DMS53 treated with DMSO at 0.1 percent for 48 hours (cell line): ENCODE results near the gene PIK3CB.
"Not testable (repeated sequence)": the region's sequence is repeated elsewhere in the genome, so short reads cannot be mapped to it uniquely, and the experiment has no call there.

Source experiments
- DNase-seq: peaks from one replicate; lab custom pipeline; 2025; ENCODE audit not compliant: unreplicated experiment; lab: John Stamatoyannopoulos, UW

PIK3CB gene

DNA sequence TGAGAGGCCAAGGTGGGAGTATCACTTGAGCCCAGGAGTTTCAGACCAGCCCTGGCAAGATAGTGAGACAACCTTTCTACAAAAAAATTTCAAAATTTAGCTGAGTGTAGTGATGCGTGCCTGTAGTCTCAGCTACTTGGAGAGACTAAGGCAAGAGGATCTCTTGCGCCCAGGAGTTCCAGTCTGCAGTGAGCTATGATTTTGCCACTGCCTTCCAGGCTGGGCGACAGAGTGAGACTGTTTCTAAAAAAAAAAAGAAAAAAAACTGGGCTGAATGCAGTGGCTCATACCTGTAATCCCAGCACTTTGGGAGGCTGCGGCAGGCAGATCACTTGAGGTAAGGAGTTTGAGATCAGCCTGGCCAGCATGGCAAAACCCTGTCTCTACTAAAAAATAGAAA lies 14.0 kb upstream of the PIK3CB start:
- DNase-seq = no peak

DNA sequence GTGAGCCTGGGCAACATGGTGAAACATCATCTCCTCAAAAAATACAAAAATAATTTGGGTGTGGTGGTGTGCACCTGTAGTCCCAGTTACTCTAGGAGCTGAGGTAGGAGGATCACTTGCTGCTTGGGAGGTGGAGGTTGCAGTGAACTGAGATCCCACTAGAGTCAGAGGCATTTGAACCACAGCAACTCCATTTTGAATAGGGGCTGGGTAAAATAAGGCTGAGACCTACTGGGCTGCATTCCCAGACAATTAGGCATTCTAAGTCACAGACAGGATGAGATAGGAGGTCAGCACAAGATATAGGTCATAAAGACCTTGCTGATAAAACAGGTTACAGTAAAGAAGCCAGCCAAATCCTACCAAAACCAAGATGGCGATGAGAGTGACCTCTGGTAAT lies 12.1 kb upstream of the PIK3CB start:
- not testable (repeated sequence) for DNase-seq

DNA sequence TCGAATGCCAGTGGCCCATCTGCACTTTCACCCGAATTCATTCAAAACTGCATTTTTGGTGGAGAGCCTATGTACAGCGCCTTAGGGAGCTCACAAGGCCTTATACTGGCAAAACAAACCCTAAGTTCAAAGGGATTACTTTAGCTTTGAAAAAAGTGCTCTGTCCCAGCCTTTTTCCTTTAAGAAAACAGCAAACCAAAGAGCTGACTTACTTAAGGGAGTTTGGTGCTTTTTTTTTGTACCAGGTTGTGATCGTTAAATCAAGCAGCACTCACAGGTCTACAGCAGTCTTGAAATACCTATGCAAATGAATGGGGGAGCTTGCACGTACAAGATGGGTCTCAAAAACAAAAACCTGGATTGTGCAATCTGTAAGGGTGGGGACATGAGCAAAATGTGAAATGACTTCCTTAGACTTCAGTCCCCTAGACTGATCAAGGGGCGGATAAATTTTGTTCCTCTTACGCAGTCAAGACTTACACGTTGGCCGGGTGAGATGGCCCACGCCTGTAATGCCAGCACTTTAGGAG lies 11.6 kb upstream of the PIK3CB start:
- no peak for DNase-seq

DNA sequence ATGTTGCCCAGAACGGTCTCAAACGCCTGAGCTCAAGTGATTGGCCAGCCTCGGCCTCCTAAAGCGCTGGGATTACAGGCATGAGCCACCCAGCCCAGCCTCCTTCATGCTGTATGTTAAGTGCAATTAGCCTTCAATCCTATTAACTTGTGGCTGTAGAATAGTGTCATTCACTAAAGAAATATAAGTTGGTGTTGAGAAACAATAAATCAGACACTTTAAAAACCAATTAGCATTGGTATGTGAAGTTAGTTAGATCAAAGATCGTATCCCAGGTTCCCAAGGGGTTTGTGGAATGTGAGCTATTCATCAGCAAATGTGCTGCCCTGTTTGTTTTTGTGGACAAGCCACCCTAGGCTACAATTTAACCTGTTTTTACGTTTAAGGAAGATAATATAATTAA lies 11.0 kb upstream of the PIK3CB start:
- DNase-seq = no peak

DNA sequence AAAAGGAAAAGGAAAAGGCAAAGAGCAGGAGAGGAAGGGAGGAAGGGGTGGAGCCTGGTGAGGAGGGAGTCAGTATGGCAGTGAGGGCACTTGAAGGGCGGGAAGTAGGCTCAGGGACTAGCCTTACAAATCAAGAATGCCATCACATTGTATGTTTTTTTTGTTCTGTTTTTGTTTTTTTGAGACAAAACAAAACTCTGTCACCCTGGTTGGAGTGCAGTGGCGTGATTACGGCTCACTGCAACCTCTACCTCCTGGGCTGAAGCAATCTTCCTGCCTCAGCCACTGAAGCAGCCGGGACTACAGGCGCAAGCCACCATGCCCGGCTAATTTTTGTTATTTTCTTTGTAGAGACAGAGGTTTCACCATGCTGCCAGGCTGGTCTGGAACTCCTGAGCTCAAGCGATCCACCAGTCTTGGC lies 10.5 kb upstream of the PIK3CB start:
- DNase-seq = no peak

DNA sequence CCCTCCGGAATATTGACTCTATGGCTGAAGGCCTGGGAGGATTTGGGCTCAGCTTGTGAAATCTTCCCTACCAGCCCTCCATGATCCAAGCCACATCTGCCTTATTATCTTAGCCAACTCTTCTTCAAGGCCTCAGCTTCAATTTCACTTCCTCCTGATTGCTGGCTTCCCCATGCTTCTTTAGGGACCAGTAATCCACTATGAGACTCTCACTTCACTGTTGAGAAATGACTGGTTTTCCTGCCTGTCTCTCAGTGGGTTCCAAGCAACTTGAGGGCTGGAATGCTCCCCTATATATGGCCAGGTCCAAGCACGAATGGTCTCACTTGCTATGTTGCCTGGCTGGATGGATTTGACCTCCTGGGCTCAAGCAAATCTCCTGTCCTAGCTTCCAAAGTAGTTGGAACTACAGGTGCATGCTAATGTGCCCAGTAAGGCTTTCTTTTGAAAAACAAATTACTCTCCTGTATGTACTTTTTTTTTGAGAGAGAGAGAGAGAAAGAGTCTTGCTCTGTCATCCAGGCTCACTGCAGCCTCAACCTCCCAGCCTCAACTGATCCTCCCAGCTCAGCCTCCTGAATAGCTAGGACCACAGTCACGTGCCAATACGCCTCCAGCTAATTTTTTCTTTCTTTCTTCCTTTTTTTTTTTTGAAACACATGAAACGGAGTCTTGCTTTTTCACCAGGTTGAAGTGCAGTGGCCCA lies 7.9 kb upstream of the PIK3CB start:
- no peak for DNase-seq

DNA sequence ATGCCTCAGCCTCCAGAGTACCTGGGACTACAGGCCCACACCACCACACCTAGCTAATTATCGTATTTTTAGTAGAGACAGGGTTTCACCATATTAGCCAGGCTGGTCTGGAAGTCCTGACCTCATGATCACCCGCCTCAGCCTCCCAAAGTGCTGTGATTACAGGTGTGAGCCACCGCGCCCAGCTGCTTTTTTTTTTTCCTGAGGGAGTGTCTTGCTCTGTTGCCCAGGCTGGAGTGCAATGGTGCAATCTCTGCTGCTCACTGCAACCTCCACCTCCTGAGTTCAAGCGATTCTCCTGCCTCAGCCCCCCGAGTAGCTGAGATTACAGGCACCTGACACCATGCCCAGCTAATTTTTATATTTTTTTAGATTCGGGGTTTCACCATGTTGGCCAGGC lies 3.7 kb upstream of the PIK3CB start:
- not testable (repeated sequence) for DNase-seq

DNA sequence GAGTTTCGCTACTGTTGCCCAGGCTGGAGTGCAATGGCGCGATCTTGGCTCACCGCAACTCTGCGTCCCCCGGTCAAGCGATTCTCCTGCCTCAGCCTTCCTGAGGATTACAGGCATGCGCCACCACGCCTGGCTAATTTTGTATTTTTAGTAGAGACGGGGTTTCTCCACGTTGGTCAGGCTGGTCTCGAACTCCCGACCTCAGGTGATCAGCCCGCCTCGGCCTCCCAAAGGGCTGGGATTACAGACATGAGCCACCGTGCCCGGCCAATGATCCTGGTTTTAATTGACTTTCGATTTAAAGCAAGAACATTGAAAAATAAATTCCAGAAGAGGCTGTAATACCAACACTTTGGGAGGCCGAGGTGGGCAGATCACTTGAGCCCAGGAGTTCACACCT lies 1.1 kb upstream of the PIK3CB start:
- DNase-seq = not testable (repeated sequence)

DNA sequence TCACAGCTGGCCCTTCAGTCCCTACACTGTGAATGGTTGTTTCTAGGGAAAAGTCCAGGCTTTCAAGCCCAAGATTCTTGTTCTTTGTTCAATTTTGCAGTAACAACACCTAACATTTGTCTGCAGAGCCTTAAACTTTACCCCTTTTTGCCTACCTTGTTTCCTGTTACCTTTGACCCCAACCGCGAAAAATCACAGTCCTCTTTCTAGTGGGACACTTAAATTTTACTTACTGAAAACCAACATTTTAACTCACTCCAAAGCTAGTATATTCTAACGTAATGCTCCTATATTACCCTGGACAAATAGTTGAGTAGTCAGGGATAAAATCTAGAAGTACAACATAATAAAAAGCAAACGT lies 649 bp upstream of the PIK3CB start:
- DNase-seq = no peak

DNA sequence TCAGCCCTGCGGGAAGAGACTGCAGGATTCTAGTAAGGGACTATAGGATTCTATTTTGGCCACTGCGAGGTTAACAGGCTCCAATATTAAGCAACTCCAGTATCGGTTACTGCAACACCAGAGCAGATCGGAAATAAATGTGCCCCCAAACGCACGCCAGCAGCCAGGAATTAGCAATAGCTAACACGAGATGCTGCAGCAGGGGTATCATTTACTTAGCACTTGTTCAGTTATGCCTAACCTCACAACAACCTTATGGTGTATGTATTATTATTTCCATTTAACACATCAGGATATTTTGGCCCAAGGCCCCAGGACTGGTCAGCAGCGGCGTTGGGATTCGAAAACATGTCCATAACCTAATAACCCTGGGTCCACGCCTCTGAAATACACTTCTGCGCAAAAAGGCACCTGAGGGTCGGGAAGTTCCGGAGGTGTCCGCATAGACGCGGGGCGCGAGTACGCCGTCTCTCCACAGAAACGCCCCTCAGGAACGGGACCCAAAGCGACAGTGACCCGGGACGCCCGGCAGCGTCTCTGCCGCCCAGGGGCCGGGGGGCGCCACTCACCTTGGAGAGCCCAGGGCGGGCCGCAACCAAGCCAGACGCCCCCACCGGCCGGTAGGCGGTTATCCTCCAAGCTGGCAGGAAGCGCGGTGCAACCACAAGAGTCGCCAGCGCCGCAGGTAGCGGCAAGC lies 681 bp downstream of the PIK3CB start:
- peak; percentile 42 for DNase-seq

DNA sequence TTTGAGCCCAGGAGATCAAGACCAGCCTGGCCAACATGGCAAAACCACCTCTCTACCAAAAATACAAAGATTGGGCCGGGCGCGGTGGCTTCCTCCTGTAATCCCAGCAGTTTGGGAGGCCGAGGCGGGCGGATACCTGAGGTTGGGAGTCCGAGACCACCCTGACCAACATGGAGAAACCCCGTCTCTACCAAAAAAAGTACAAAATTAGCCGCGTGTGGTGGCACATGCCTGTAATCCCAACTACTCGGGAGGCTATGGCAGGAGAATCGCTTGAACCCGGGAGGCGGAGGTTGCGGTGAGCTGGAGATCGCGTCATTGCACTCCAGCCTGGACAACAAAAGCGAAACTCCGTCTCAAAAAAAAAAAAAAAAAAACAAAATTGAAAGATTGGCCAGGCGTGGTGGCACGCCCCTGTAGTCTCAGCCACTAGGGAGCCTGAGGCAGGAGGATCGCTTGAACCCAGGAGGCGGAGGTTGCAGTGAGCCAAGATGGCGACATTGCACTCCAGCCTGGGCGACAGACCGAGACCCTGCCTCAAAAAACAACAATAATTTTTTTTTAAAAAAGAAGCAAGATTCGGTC lies 2.2 kb downstream of the PIK3CB start:
- DNase-seq = not testable (repeated sequence)

DNA sequence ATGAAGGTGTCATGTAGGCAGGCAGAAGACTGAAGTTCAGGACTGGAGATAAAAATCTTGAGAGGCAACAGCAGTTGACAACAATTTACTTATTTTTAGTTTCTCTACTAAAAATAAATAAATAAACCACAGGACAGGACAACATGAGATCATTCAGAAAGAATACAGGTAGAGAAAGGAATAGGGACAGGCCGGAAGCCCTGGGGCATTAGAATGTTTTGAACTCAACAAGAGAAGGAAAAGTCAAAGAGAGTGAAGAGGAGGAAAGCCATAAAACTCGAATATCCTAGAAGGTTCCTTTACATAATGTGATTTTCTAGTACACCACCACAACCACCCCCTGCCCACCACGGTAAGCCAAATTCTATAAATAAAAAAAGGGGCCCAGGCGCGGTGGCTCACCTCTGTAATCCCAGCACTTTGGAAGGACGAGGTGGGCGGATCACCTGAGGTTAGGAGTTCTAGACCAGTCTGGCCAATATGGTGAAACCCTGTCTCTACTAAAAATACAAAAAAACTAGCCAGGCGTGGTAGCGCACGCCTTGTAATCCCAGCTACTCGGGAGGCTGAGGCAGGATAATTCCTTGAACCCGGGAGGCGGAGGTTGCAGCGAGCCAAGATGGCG lies 4.7 kb downstream of the PIK3CB start:
- no peak for DNase-seq

DNA sequence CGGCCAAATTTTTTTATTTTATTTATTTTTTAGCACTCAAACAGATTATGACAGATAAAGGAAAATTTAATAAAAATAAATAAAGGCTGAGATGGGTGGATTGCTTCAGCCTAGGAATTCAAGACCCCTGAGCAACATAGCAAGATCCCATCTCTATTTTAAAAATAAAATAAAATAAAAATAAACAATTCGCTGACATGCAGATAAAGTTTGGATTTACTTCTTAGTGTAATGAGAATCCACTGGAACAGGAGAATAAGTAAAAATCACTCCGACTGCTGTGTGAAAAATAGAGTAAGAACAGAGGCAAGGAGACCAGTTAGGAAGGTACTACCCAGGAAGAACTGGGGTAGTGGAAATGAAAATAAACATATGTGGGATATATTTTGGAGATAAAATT lies 5.6 kb downstream of the PIK3CB start:
- no peak for DNase-seq

DNA sequence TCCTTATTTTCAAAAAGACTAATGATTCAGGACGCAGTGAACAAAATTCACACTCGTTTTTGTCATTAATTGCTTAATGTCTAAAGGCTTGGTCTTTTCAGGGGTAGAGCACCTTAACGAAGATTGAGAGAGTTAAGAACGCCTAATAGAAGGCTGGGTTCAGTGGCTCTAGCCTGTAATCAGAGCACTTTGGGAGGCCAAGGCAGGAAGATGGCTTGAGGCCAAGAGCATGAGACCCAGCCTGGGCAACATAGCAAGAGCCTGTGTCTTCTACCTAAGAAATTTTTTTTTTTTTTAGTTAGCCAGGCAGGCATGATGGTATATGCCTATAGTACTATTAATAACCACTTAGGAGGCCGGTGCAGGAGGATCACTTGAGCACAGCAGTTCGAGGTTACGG lies 7.5 kb downstream of the PIK3CB start:
- DNase-seq = no peak

DNA sequence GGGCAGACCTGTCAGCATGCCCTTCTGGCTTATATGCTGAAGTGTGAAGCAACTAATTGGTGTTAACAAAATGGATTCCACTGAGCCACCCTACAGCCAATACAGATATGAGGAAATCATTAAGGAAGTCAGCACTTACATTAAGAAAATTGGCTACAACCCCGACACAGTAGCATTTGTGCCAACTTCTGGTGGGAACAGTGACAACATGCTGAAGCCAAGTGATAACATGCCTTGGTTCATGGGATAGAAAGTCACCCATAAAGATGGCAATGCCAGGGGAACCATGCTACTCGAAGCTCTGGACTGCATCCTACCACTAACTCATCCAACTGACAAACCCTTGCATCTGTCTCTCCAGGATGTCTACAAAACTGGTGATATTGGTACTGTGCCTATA lies 9.4 kb downstream of the PIK3CB start:
- no peak for DNase-seq

DNA sequence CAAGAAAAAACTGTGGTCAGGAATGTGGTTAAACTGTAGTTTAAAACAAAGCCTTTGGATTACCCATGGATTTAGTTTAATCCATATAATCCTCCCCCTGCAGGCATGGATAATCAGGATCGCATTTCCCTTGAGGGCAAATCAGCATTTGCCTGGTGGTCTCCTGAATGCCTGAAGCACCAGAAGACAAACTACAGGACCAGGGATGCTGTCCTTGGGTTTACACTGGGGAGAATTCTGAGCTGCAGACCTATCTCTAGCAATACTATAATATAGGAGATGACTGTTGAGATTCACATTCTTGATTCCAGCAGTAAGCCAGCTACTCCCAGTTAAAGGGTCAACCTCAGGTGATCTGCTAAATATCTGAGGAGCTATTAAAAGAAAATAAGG lies 10.6 kb downstream of the PIK3CB start:
- DNase-seq = no peak

DNA sequence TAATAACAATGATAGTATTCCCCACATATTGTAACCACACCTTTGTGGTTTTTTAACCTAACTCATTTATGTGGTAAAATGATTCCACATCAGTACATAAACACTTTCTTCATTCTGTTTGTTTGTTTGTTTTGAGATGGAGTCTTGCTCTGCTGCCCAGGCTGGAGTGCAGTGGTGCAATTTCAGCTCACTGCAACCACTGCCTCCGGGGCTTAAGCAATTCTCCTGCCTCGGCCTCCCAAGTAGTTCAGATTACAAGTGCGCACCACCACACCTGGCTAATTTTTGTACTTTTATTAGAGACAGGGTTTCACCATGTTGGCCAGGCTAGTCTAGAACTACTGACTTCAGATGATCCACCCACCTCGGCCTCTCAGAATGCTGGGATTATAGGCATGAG lies 14.3 kb downstream of the PIK3CB start:
- not testable (repeated sequence) for DNase-seq

DNA sequence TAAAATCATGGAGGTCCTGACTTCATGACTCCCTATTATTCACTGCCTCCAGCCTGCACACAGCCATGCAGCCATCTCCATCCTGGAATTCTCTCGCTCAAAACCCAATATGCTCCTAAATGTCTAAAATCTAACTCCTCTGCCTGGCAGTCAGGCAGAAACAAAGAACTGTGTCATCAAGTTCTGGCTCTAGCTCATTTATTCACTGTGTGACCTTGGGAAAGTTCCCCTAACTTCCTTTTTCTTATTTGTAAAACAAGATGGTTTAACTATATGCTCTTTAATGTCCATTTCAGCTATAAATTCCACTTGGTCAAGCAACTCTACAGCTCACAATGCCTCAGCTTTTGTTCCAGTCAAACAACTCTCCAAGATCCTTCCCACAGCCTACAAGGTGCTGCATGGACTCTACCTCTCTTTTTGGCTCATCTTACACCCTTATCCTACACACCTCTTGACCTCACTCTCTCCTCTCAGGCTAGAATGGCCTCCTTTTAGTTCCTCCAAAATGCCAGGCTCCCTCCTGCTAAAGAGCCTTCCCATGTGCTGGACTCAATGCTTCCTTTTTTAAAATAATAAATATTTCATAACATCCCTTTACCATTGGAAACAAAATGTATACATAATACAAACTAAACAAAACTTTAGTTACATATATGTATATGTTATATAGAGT lies 16.4 kb downstream of the PIK3CB start:
- DNase-seq = no peak

DNA sequence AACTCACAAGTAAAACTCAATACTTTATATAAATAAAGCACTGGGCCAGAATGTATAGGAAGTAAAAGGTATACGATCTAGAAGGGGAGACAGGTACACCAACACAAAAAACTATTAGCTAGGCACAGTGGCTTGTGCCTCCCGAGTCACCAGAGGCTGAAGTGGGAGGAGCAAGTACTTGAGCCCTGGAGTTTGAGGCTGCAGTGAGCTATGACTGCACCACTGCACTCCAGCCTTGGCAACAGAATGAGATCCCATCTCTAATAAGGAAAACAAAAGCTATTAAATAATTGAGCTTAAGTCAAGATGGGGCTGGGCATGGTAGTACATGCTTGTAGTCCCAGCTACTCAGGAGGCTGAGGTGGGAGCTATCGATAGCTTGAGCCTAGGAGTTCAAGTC lies 17.0 kb downstream of the PIK3CB start:
- no peak for DNase-seq

DNA sequence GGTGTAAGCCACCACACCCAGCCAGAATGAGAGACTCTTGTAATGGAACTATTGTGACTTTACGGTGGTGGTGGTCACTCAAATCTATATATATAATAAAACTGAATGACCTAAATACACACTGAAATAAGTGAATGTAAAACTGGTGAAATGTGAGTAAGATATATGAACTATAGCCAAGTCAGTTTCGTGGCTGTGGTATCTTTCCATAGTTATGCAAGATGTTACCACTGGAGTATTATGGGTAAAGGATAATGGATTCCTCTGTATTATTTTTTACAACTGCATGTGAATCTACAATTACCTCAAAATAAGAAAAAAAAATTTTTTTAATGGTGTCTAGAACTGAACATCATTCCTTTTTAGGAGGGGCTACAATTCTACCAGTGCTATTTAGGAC lies 21.9 kb downstream of the PIK3CB start:
- DNase-seq = no peak

DNA sequence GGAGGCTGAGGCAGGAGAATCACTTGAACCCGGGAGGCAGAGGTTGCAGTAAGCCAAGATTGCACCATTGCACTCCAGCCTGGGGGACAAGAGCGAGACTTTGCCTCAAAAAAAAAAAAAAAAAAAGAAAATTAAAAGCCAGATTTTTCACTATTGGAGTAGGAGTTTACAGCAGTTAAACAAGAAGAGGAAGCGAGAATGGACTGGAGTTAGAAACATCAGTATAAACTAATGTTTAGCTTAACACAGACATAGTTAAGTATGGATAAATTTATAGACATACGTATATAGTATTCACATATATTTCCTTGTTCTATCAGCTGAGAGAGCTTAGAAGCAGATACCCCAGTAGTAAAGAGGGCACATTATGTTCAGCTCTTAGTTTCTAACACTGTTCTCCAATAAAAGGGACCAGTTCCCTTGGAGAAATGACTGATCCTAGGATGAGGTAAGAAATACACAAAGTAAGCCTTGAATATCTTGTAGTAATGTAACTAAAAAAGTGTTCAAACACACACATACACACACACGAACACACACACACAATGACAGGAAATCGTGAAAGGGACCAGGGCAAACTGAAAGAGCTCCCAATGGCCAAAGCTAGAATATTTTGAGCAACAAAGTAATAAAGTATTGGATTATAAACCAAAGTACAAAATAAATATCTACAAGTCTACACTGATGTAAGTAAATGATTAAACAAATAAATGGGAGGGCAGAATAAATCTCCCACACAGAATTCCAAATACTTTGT lies 25.1 kb downstream of the PIK3CB start:
- DNase-seq = no peak
